A673 (cell line): ENCODE results near the gene CCDC85C. TPM values are rescaled to one million over a fixed set of nuclear protein-coding genes. Genes with fewer than 3 reads are reported as not detected.

Source experiments
- BruUV-seq: library from RNA; stranded (reverse); fragments of 400-500 nt; replicated peaks from 2 replicates; lab custom pipeline; 2021; lab: Mats Ljungman, UMichigan
- CTCF ChIA-PET: fragments of 300-600 bp; sonication (Branson Sonifier 250); formaldehyde crosslinking; loops from one replicate; lab custom pipeline; 2022; ENCODE audit warnings: antibody characterized with exemption; lab: Charles Lee
- POLR2A ChIA-PET: fragments of 300-600 bp; sonication (Branson Sonifier 250); formaldehyde crosslinking; loops from one replicate; lab custom pipeline; 2022; ENCODE audit warnings: antibody characterized with exemption; ENCODE audit not compliant: low non-redundant PET; lab: Charles Lee
- DNase-seq: peaks from one replicate; pipeline ENCODE4 v3.0.0-alpha.2; 2015; ENCODE audit warnings: low spot score
- H3K27ac ChIP-seq: fragments of 200-600 bp; sonication (generic); 2 replicates; pipeline ENCODE4 v1.5.1; 2016; ENCODE audit warnings: mixed run types, low read depth, mild to moderate bottlenecking, mixed read lengths, antibody characterized with exemption, low read length; ENCODE audit not compliant: poor library complexity, severe bottlenecking
- H3K27me3 ChIP-seq: fragments of 200-600 bp; sonication (generic); replicated peaks from 2 replicates; pipeline ENCODE4 v1.6.1; 2017; ENCODE audit warnings: mixed run types, low read depth, mild to moderate bottlenecking, mixed read lengths, antibody characterized with exemption, low read length; ENCODE audit not compliant: insufficient read depth, poor library complexity
- H3K36me3 ChIP-seq: fragments of 200-600 bp; sonication (generic); 2 replicates; pipeline ENCODE4 v1.6.1; 2016; ENCODE audit warnings: mixed run types, mild to moderate bottlenecking, mixed read lengths, antibody characterized with exemption, low read length; ENCODE audit not compliant: insufficient read depth, poor library complexity, severe bottlenecking
- H3K4me1 ChIP-seq: fragments of 200-600 bp; sonication (generic); 2 replicates; pipeline ENCODE4 v1.6.1; 2017; ENCODE audit warnings: mixed run types, mild to moderate bottlenecking, mixed read lengths, antibody characterized with exemption, low read length; ENCODE audit not compliant: insufficient read depth, poor library complexity, severe bottlenecking
- H3K4me3 ChIP-seq: fragments of 200-600 bp; sonication (generic); 2 replicates; pipeline ENCODE4 v1.5.1; 2016; ENCODE audit warnings: low read depth, mixed run types, mild to moderate bottlenecking, mixed read lengths, low read length; ENCODE audit not compliant: poor library complexity, severe bottlenecking
- H3K9me3 ChIP-seq: fragments of 200-600 bp; sonication (generic); 2 replicates; pipeline ENCODE4 v1.6.1; 2016; ENCODE audit warnings: mixed run types, low read depth, mild to moderate bottlenecking, mixed read lengths, antibody characterized with exemption, low read length; ENCODE audit not compliant: poor library complexity, severe bottlenecking
- EZH2 ChIP-seq: fragments of 200-600 bp; sonication (generic); IDR thresholded peaks from 2 replicates; pipeline ENCODE4 v1.6.1; 2017; ENCODE audit warnings: borderline replicate concordance, low read depth, mild to moderate bottlenecking, mixed read lengths, antibody characterized with exemption, low read length; ENCODE audit not compliant: poor library complexity, severe bottlenecking
- intact Hi-C: fragments of 100-400 bp; cut with micrococcal nuclease; formaldehyde crosslinking; loops from one replicate; pipeline ENCODE4 v1.10.0; 2022; ENCODE audit not compliant: unreplicated experiment
- total RNA-seq: library from RNA; stranded (reverse); gene quantifications from 2 replicates; pipeline ENCODE4 v1.2.3, GENCODE V29; 2021
- TF ChIP-seq, protein P1 (sequence below): fragments of 300-800, 200-600 bp; sonication (generic); conservative IDR thresholded peaks from 2 replicates; pipeline ENCODE4 v1.5.1; 2017; ENCODE audit warnings: low read depth, mild to moderate bottlenecking, antibody characterized with exemption, low read length, moderate library complexity, mixed read lengths

Gene CCDC85C
- total RNA-seq, 1 experiment from 2014 or later = 24.6 TPM

DNA sequence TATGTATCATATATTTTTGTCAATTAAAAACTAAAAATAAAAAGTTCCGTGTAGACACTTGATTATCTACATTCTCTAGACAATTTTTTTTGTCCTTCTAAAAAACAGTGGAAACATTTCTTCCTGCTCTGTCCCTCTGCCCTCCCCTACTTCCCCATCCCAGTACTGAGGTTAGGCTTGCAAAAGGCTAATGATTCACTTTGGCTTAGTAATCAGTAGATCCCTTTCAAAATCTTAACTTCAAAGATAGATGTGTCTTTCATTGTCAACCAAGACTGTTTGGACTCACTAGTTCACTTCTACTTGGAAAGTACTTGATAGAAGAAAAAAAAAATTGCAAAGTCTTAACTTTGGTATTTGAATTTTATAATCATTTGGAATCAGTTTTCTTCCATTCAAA lies 127.1 kb downstream of the CCDC85C start:
- Histone ChIP-seq H3K36me3 (no peaks in the 10 kb centered on the region), H3K4me1 (peaks cover 36% of the 10 kb centered on the region), H3K4me3 (no peak overlapping the region), H3K27ac (no peak overlapping the region), H3K27me3 (no peaks in the 10 kb centered on the region), H3K9me3 (no peaks in the 10 kb centered on the region)
- DNase-seq = no peak
- intact Hi-C loops = no loop called here
- TF ChIP-seq, protein P1, sequence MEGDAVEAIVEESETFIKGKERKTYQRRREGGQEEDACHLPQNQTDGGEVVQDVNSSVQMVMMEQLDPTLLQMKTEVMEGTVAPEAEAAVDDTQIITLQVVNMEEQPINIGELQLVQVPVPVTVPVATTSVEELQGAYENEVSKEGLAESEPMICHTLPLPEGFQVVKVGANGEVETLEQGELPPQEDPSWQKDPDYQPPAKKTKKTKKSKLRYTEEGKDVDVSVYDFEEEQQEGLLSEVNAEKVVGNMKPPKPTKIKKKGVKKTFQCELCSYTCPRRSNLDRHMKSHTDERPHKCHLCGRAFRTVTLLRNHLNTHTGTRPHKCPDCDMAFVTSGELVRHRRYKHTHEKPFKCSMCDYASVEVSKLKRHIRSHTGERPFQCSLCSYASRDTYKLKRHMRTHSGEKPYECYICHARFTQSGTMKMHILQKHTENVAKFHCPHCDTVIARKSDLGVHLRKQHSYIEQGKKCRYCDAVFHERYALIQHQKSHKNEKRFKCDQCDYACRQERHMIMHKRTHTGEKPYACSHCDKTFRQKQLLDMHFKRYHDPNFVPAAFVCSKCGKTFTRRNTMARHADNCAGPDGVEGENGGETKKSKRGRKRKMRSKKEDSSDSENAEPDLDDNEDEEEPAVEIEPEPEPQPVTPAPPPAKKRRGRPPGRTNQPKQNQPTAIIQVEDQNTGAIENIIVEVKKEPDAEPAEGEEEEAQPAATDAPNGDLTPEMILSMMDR = no peak
- TF ChIP-seq EZH2 = no peak
- no TSS peak for BruUV-seq
- ChIA-PET POLR2A (no interaction called here), CTCF (no interaction called here)

DNA sequence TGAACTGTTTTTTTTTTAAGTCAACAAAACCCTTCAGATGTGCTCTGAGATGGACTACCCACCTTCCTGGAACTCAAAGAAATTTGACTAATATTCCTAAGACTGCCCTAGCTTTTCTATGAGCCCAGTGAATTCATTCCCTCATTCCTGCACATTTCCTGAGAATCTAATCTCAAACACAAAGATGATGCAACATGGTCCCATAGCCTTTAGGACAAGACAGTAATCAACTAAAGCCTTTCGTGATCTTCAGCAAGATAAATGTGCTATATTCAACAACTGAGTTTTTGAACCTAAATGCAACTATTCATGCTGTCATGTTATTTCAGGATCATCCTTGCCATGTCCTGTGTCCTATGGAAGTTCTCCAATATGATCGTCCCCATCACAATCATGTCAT lies 128.3 kb downstream of the CCDC85C start:
- H3K9me3 ChIP-seq = no peaks in the 10 kb centered on the region
- ChIA-PET POLR2A (no interaction called here), CTCF (no interaction called here)
- peaks cover 36% of the 10 kb centered on the region for H3K4me1 ChIP-seq
- intact Hi-C loops = no loop called here
- no peaks in the 10 kb centered on the region for H3K36me3 ChIP-seq
- peak overlapping the region; percentile 26 for H3K27ac ChIP-seq
- no peak for DNase-seq
- H3K4me3 ChIP-seq = no peak overlapping the region
- no TSS peak for BruUV-seq
- TF ChIP-seq EZH2 = no peak
- TF ChIP-seq, protein P1 = no peak
- no peaks in the 10 kb centered on the region for H3K27me3 ChIP-seq

DNA sequence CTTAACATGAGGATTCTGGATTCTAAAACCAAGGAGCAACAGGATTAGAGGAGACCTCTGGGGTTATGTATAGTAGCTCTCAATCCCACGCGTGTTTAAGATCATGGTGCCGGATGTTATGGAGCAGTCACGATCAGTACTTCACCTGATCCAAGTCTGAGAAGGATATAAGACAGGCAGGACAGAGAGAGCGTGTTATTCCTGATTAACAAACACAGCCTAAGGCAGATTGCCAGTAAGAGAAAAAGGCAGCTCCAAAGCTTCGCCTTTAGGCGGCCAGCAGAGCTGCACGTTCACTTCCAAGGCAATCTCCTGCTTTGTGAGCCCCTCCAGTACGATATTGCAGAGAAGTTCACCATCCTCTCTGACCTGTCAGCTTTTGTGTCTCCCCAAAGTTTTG lies 128.8 kb downstream of the CCDC85C start:
- Histone ChIP-seq H3K9me3 (no peaks in the 10 kb centered on the region), H3K4me1 (peaks cover 38% of the 10 kb centered on the region), H3K27me3 (no peaks in the 10 kb centered on the region), H3K36me3 (no peaks in the 10 kb centered on the region), H3K4me3 (no peak overlapping the region), H3K27ac (peak overlapping the region; percentile 26)
- ChIA-PET CTCF (no interaction called here), POLR2A (no interaction called here)
- DNase-seq = peak; percentile 18
- intact Hi-C loops = no loop called here
- no peak for TF ChIP-seq EZH2
- TF ChIP-seq, protein P1 = no peak
- no TSS peak for BruUV-seq
